SKM-1 treated with dmso at 0.1 percent for 144 hours (cell line): ENCODE results near the gene CARD16.

Source experiments
- DNase-seq: peaks from one replicate; lab custom pipeline; 2025; ENCODE audit not compliant: unreplicated experiment; lab: John Stamatoyannopoulos, UW

The CARD16 gene

GRCh38 chr11:104997288-104997687, 47.8 kb downstream of the CARD16 start:
- no peak for DNase-seq

- DNase-seq = no peak
Observed at GRCh38 chr11:104995001-104995408, 50.1 kb downstream of the CARD16 start.

GRCh38 chr11:104992781-104993180, 52.4 kb downstream of the CARD16 start:
- DNase-seq = no peak

- no peak for DNase-seq
Observed at GRCh38 chr11:104991994-104992393, 53.1 kb downstream of the CARD16 start.
